ENCODE data around the gene TCERG1L.

DNA sequence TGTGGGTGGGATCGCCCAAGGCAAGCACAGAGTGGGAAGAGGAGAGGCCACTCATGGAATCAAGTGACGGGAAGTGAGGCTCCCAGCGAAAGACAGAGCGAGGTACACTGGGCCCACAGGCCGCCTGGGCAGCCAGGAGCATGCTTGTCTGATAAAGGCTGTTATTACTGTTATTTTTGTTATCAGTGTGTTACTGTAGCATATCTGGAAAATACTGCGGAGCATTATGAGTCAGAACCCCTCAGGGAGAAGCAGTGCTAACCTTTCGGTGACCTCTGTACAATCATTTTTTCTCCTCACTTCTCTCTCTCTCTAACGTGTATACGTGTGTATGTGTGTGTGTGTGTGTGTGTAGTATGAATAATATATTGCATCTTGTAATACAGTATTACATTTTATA, 3.8 kb upstream of the TCERG1L start:
- TF ChIP-seq, protein P1, sequence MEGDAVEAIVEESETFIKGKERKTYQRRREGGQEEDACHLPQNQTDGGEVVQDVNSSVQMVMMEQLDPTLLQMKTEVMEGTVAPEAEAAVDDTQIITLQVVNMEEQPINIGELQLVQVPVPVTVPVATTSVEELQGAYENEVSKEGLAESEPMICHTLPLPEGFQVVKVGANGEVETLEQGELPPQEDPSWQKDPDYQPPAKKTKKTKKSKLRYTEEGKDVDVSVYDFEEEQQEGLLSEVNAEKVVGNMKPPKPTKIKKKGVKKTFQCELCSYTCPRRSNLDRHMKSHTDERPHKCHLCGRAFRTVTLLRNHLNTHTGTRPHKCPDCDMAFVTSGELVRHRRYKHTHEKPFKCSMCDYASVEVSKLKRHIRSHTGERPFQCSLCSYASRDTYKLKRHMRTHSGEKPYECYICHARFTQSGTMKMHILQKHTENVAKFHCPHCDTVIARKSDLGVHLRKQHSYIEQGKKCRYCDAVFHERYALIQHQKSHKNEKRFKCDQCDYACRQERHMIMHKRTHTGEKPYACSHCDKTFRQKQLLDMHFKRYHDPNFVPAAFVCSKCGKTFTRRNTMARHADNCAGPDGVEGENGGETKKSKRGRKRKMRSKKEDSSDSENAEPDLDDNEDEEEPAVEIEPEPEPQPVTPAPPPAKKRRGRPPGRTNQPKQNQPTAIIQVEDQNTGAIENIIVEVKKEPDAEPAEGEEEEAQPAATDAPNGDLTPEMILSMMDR (IDR thresholded peaks at IDR 0.05 in 8 of 11, conservative IDR thresholded peaks at IDR 0.05 in 3 of 11): no peak
- no peak for TF ChIP-seq POLR2A (IDR thresholded peaks at IDR 0.05)
- no peak for TF ChIP-seq POLR2AphosphoS5 (IDR thresholded peaks at IDR 0.05)
